Measurements from ENCODE around the gene KEAP1. TPM values are rescaled to one million over a fixed set of nuclear protein-coding genes. Genes with fewer than 3 reads are reported as not detected.

Gene KEAP1
- total and polyA plus RNA-seq, 2 donors (not counting 3 experiments of a cell fraction or from before 2014, with no cell fraction given) = 81.4 to 91.1 TPM

DNA sequence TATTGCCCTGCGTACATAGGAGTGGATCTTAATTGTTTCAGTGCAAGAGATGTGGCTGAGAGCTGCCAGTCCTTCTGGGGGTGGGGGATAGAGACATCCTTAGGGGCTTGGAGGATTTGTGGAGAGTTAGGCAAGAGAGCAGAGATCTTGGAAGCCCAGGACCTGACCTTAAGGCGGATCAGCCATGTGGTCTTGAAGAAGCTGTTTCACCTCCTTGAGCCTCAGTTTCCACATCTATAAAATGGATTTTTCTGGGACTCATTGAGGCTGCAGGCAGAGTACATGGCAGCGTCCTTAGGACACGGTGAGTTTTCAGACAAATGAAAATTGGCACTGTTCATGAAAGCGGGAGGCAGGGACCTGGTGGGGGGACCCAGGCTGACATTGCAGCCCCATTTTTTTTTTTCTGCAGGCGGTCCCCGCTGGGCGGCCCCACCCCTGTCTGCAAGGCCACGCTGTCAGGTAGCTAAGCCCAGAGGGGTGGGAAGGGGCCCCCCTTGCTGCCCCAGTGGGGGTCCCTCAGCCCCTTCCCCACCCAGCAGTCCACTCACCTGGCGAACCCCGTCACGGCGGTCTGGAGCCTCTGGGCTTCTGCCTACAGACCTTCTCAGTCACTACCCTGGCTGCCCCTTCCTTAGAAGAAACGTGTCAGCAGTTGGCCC lies 52.8 kb downstream of the KEAP1 start:
- H3K36me3 ChIP-seq (ENCODE audit: control insufficient read depth in 2 of 2, extremely low read depth in 1 of 2, insufficient read depth in 2 of 2, low read length in 2 of 2) = no peaks in the 10 kb centered on the region
- H4K20me1 ChIP-seq (replicated peaks; ENCODE audit: control insufficient read depth, extremely low read depth, insufficient read depth, low read length) = no peaks in the 10 kb centered on the region
- POLR2A ChIA-PET = no interaction called here
- H3K9me3 ChIP-seq (replicated peaks; ENCODE audit: control insufficient read depth, insufficient read depth, low read length) = no peaks in the 10 kb centered on the region
- H3K9ac ChIP-seq (replicated peaks; ENCODE audit: extremely low read depth, insufficient read depth, low read length) = no peak overlapping the region
- no peaks in the 10 kb centered on the region for H3K79me2 ChIP-seq (ENCODE audit: control insufficient read depth, insufficient read depth, low read length)
- dilution Hi-C loops (cut with MboI; ENCODE audit: extremely low pct_ligation_motif_present, low sequenced_read_pairs) = no loop called here
- H2AFZ ChIP-seq (ENCODE audit: low read depth, low read length) = no peak overlapping the region
- TF ChIP-seq POLR2AphosphoS5 (IDR thresholded peaks at IDR 0.05; ENCODE audit: insufficient read depth, low read depth, low read length) = no peak
- TF ChIP-seq JUN (IDR thresholded peaks at IDR 0.05; ENCODE audit: borderline replicate concordance, insufficient read depth, insufficient read length, low read depth) = no peak
- TF ChIP-seq MYC (IDR thresholded peaks at IDR 0.05; ENCODE audit: low read depth, low read length) = no peak
- TF ChIP-seq EZH2 (IDR thresholded peaks at IDR 0.05; ENCODE audit: borderline replicate concordance, low read depth, low read length, severe bottlenecking) = no peak
- TF ChIP-seq CTCF (IDR thresholded peaks at IDR 0.05; ENCODE audit: extremely low read depth in 1 of 2, insufficient read depth in 1 of 2, low read depth in 1 of 2, low read length in 2 of 2) = no peak
- no peak for TF ChIP-seq FOS (IDR thresholded peaks at IDR 0.05; ENCODE audit: borderline replicate concordance, insufficient read depth, low read length)
- TF ChIP-seq GATA2 (IDR thresholded peaks at IDR 0.05; ENCODE audit: insufficient read depth, insufficient read length, low read depth, low read length) = no peak
- TF ChIP-seq MAX (IDR thresholded peaks at IDR 0.05; ENCODE audit: insufficient read depth, insufficient read length) = no peak
- TF ChIP-seq POLR2A (IDR thresholded peaks at IDR 0.05; ENCODE audit: low read depth, low read length) = no peak
- CTCF ChIA-PET = interaction anchor here (1.0 to 1.5 kb wide), 2 partner anchors 15 to 29 kb away, joined by 3 to 5 read pairs; no protein-coding TSS in a partner anchor
- no peaks in the 10 kb centered on the region for H3K27me3 ChIP-seq (ENCODE audit: control insufficient read depth in 2 of 2, insufficient read depth in 2 of 2, low read length in 2 of 2)
- no peaks in the 10 kb centered on the region for H3K4me1 ChIP-seq (ENCODE audit: control insufficient read depth, extremely low read depth, insufficient read depth, low read length)
- H3K27ac ChIP-seq (ENCODE audit: insufficient read depth, low read depth, low read length) = no peak overlapping the region
- H3K4me3 ChIP-seq (replicated peaks in 1 of 3; ENCODE audit: insufficient read depth in 1 of 3, low read depth in 1 of 3, low read length in 3 of 3) = no peak overlapping the region
- DNase-seq (ENCODE audit: low read depth, low spot score) (no peak), FAIRE-seq (no peak)
- no TSS peak for BruUV-seq (replicated peaks)
- intact Hi-C loops (cut with micrococcal nuclease) = no loop called here
- no peaks in the 10 kb centered on the region for H3K9me1 ChIP-seq (replicated peaks; ENCODE audit: control insufficient read depth, extremely low read depth, insufficient read depth, low read length)
- no peak overlapping the region for H3K4me2 ChIP-seq (ENCODE audit: insufficient read depth, low read length)

Measured in endothelial cell of umbilical vein (primary cell).